ENCODE results near the gene CTIF. TPM values are rescaled to one million over a fixed set of nuclear protein-coding genes. Genes with fewer than 3 reads are reported as not detected.

CTIF gene
- total and polyA plus RNA-seq, 12 donors: 20.5 to 159 (median 57.0) TPM

GRCh38 chr18:48680339-48681250 is 141.8 kb downstream of the CTIF start:
- Histone ChIP-seq H3K27ac (peak overlapping the region; percentile 22 to 82 (median 60)), H3K36me3 (replicated peaks in 1 of 2) (peaks cover 0 to 3% of the 10 kb centered on the region in 2 donors), H3K9me3 (replicated peaks in 1 of 3) (no peaks in the 10 kb centered on the region), H3K4me1 (replicated peaks in 1 of 2) (peaks cover 30 to 47% of the 10 kb centered on the region in 2 donors), H3K4me3 (no peak overlapping the region), H3K27me3 (no peaks in the 10 kb centered on the region)
- intact Hi-C loops (cut with DNase I): loop anchor here in 1 of 2 donors (10.0 kb wide), 1 partner anchor 264 kb away; no protein-coding TSS in a partner anchor
- peak in 2 of 6 experiments; percentile 20 to 25 for TF ChIP-seq CTCF (IDR thresholded peaks at IDR 0.05)
- no peak for TF ChIP-seq POLR2A (IDR thresholded peaks at IDR 0.05)
- 45 to 60% (median 51%) methylated on average over 10 to 23 of the region's 23 CpGs for WGBS, 4 donors
- DNase-seq: peak; percentile 56 to 89 (median 74)

DNA sequence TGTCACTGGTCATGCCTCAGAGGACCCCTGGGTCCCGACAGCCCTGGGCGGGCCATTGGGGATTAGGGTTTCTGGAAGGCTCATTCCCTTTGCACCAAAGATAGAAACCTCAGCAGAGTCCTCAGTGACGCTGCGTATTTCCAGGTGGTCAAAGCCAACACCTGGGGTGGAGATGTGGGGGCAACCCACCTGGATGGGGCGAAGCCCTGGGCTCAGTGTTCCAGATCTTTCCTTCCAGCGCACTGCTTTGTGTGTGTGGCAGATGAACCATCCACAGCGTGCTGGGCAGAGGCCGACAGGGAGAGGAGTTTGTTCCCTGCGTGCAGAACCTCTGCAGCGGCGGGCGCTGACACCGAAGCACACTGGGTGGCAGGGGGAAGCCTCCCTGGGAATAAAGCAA is 143.9 kb downstream of the CTIF start:
- peaks cover 32 to 37% of the 10 kb centered on the region in 2 donors for H3K4me1 ChIP-seq (replicated peaks in 1 of 2)
- H3K36me3 ChIP-seq (replicated peaks in 1 of 2): peaks cover 0 to 3% of the 10 kb centered on the region in 2 donors
- H3K27ac ChIP-seq: no peak overlapping the region
- WGBS, 4 donors: 97 to 100% (median 98%) methylated on average over 3 to 13 of the region's 13 CpGs
- H3K27me3 ChIP-seq: no peaks in the 10 kb centered on the region
- DNase-seq: no peak
- H3K9me3 ChIP-seq (replicated peaks in 1 of 3): no peaks in the 10 kb centered on the region
- no peak overlapping the region for H3K4me3 ChIP-seq
- intact Hi-C loops (cut with DNase I): loop anchor here in 1 of 2 donors (10.0 kb wide), 1 partner anchor 262 kb away; no protein-coding TSS in a partner anchor
- TF ChIP-seq POLR2A (IDR thresholded peaks at IDR 0.05): no peak
- TF ChIP-seq CTCF (IDR thresholded peaks at IDR 0.05): no peak

- TF ChIP-seq CTCF (IDR thresholded peaks at IDR 0.05) (no peak), POLR2A (IDR thresholded peaks at IDR 0.05) (no peak)
- 83 to 91% (median 89%) methylated on average over 6 of the region's 6 CpGs for WGBS, 4 donors
- intact Hi-C loops (cut with DNase I): loop anchor here in 1 of 2 donors (10.0 kb wide), 1 partner anchor 262 kb away; no protein-coding TSS in a partner anchor
- Histone ChIP-seq H3K4me1 (replicated peaks in 1 of 2) (peaks cover 36 to 41% of the 10 kb centered on the region in 2 donors), H3K4me3 (no peak overlapping the region), H3K9me3 (replicated peaks in 1 of 3) (no peaks in the 10 kb centered on the region), H3K36me3 (replicated peaks in 1 of 2) (peaks cover 0 to 3% of the 10 kb centered on the region in 2 donors), H3K27ac (no peak overlapping the region), H3K27me3 (no peaks in the 10 kb centered on the region)
- no peak for DNase-seq
Observed at GRCh38 chr18:48683197-48683596, 144.4 kb downstream of the CTIF start.

DNA sequence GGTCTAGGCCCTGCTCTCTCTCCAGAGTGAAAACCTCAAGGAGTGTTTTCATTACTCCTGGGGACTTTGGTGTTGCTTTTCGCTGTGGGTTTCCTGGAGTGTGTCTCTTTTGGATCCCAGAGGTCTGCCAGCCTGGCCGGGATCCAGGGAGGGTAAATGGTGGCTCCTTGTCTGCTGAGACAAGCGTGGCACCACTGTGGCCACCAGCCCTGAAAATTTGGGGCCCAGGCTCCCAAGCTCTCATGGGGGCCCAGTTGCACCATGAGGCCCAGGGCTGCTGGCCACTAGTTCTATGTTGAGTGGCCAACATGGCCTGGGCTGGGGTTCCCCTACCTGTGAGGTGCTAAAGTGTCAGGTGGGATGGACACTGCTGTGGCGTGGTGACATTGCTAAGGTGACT is 144.8 kb downstream of the CTIF start:
- no peak for DNase-seq
- Histone ChIP-seq H3K27me3 (no peaks in the 10 kb centered on the region), H3K9me3 (replicated peaks in 1 of 3) (no peaks in the 10 kb centered on the region), H3K27ac (no peak overlapping the region), H3K4me1 (replicated peaks in 1 of 2) (peaks cover 39 to 41% of the 10 kb centered on the region in 2 donors), H3K4me3 (no peak overlapping the region), H3K36me3 (replicated peaks in 1 of 2) (peaks cover 0 to 3% of the 10 kb centered on the region in 2 donors)
- no peak for TF ChIP-seq CTCF (IDR thresholded peaks at IDR 0.05)
- no peak for TF ChIP-seq POLR2A (IDR thresholded peaks at IDR 0.05)
- intact Hi-C loops (cut with DNase I): loop anchor here in 1 of 2 donors (10.0 kb wide), 1 partner anchor 261 kb away; no protein-coding TSS in a partner anchor
- WGBS, 4 donors: 89 to 100% (median 96%) methylated on average over 1 to 4 of the region's 4 CpGs
